Stimulated activated CD8-positive, alpha-beta memory T cell treated with anti-CD3 and anti-CD28 coated beads, Interleukin-12 subunit alpha, Interleukin-12 subunit beta, amount 100 ng/mL, for 1 hour (primary cell): Measurements from ENCODE around the gene COL4A2.

Experiments
- DNase-seq: peaks from one replicate; pipeline ENCODE4 v3.0.0-alpha.2; 2020; ENCODE audit warnings: low read depth

The COL4A2 gene

GRCh38 chr13:110339975-110340550 lies 33.0 kb downstream of the COL4A2 start:
- DNase-seq, result no peak

DNA sequence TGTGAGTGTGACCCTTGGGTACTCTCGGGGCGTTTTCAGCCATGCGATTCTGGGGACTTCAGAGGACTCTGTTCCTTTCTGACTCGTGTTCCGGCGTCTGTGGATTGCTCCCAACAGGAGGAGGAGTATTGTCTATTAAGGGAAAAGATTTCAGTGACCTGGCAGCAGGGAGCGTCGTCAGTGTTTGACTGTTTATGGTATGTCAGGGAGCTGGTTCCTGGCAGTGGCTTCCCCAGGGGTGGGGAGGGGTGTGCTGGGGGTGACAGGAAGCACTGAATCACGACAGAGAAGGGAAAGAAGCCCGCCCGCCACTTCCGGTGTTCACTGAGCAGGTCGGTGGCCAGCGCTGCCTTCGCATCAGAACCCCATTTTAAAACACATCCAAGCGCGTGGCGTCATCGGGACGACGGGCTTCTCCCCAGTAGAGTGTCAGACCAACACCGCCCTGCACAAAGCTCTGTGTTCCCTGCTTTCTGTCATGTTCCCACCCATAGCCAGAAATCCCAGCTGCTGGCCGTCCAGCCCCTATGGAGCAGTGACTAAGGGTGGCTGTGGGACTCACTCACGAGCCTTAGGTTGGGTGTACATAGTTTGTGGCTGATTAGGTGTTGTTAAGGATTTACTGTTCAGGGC lies 33.8 kb downstream of the COL4A2 start:
- DNase-seq, result peak; percentile 25

DNA sequence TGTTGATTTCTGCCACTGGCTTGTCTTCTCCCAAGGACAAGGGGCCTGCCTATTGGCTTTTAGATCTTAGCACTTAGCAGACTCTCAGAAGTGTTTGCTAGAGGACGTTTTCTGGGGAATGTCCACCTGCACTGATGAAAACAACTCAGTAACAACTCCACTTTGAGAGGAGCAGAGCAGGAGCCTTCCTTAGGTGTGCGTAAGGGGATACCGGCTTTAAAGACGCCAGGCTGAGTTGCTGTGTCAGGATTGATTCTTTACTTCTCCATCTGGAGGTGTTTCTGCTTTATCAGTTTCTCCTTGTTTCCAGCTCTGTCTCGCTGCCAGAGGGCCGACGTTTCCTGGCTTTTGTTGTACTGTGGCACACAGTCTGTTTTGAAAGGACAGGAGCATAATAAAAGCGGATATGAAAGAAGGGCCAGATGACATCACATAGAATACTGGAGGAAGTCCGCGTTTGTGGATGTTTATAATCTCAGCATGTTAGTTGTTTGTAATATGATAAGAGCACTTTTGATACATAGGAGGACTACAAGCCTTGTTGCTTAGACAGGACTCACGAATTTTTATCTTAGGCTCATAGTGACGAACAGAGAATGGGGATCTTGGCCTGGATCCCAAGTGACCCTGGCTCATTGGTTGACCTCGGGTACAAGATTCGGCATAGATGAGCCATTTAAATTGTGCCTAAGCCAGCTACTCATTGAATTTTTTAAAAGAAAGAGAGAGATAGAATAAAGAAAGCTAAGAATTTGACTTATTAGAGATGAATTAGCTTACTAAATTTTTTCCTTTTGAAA lies 34.6 kb downstream of the COL4A2 start:
- no peak for DNase-seq

DNA sequence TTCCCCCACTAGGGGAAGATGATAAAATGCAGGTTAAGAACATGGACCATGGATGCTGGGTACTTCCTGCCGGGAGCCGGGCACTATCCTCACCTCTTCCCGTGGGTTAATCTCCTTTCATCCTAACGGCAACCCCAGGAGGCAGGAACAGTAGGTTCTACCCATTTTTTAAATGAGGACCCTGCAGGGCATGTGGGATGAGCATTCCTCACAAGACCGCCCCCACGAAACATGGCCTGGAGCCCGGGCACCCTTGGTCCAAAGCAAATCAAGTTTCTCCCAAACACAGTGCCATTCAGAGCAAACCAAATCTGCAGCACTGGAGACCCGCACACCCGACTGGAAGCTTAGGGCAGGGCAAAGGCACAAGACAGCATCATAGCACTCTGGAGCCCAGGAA lies 35.4 kb downstream of the COL4A2 start:
- no peak for DNase-seq

DNA sequence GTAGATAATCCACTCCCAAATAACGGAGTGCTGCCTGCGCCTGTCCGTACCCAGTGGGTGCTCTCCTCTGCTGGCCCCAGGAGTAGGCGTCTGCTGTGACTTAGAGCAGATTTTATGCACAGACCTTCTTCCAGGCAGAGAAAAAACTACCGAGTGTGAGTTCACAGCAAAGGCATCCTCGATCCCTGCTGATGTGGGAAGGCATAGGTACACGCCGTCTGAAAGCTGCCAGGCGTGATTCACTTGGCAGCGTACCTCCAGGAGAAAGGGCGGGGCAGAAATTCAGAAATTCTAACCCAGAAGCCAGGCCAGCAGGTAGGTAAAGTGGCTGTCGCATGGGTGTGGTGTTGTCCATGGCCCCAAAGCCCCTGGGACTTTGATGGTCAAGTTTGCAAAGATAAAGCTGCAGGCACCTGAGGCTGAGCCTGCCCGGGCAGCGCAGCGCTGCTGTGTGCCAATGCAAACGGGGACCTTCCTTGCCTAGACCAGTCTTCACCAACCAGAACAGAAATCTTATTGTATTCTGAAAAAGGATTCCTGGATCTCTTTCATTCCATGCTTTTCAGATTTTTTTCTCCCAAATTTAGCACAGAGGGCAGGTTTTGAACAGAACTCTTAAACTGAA lies 36.3 kb downstream of the COL4A2 start:
- no peak for DNase-seq

- no peak for DNase-seq
These were observed 37.2 kb downstream of the COL4A2 start for GRCh38 chr13:110344320-110344719.

GRCh38 chr13:110345266-110345665 lies 38.2 kb downstream of the COL4A2 start:
- no peak for DNase-seq

GRCh38 chr13:110345701-110346100 lies 38.6 kb downstream of the COL4A2 start:
- no peak for DNase-seq

DNA sequence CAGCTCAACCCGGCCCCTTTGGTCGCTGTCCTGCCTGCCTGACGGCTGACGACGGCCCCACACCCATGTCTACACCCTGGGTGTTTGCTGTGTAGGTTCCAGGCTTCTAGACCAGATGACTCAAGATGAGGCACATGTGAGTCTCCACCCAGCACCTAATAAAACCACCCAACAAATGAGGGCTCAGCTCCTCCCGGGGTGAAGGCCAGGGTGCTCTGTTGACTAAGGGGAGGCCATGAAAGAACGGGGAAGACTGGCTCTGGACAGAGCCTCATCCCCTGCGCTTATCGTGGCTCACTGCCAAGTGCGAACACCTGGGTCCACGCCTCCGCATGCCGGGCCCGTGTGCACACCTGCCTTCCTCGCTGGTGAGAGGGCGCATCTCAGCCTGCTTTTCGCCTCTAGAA lies 39.6 kb downstream of the COL4A2 start:
- DNase-seq, result no peak

GRCh38 chr13:110347088-110347487 lies 40.0 kb downstream of the COL4A2 start:
- DNase-seq, result no peak

DNA sequence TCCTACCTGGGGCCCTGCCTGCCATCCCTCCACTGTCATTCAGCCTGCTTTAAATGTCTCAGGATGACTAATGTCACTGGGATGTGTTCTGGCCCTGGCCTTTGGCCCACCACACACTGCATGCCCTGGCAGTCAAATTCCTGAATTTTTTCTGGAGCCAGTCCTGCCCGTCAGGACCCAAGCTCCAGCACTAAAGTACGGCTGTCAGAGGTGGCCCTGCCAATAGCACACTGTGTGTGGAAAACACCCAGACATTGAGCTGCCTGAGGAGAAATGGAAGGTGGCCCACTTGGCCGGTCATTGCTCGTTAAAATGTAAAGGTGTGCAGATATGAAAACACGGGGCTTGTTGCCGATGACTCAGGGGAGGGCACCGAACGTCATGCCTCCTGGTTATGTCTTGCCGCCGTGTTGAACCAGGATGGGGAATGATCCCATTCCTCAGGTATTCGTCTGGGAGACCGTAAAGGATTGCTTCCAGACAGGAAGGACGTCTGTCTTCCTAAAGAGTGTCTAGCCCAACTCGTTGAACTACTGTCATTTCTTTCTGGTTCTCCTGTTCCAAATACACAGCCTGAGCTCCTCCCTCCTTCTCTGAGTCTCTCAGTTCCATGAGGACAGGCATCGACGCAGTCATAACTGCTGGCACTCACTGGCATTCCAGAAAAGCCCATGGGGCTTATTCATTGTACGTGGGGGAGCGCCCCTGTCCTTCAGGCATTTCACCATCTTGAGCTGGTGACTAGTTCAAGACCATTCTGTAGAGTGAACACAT lies 40.6 kb downstream of the COL4A2 start:
- no peak for DNase-seq

- DNase-seq, result no peak
These were observed 41.4 kb downstream of the COL4A2 start for GRCh38 chr13:110348309-110349105.

DNA sequence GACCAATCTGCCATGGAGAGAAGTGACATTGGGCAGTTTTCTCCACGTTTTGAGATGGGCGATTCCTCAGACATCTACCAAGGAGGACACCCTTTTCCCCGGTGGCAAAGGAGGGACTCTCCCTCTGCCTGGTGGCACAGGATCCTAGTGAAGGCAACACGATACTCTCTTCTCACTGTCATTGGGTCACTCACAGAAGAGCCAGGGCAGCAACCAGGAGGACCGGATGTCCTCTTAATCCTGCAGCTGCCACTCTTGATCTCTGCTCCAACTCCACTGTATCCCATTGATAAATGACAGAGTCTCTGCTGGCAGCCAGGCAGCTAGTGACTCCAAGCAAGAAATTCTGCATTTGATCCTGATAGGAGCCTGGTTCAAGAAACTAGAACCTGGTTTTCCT lies 42.2 kb downstream of the COL4A2 start:
- no peak for DNase-seq

GRCh38 chr13:110350049-110350448 lies 43.0 kb downstream of the COL4A2 start:
- no peak for DNase-seq

GRCh38 chr13:110350509-110350908 lies 43.4 kb downstream of the COL4A2 start:
- no peak for DNase-seq

- DNase-seq, result no peak
These were observed 44.7 kb downstream of the COL4A2 start for GRCh38 chr13:110351636-110352420.

- no peak for DNase-seq
These were observed 45.7 kb downstream of the COL4A2 start for GRCh38 chr13:110352735-110353134.

- no peak for DNase-seq
These were observed 46.4 kb downstream of the COL4A2 start for GRCh38 chr13:110353339-110353977.

- no peak for DNase-seq
These were observed 47.1 kb downstream of the COL4A2 start for GRCh38 chr13:110354123-110354627.
